ENCODE measurements around the gene RETREG2. TPM values are rescaled to one million over a fixed set of nuclear protein-coding genes. Genes with fewer than 3 reads are reported as not detected.

Gene RETREG2
- total and polyA plus RNA-seq, 4 donors, result 21.7 to 42.8 (median 37.7) TPM

DNA sequence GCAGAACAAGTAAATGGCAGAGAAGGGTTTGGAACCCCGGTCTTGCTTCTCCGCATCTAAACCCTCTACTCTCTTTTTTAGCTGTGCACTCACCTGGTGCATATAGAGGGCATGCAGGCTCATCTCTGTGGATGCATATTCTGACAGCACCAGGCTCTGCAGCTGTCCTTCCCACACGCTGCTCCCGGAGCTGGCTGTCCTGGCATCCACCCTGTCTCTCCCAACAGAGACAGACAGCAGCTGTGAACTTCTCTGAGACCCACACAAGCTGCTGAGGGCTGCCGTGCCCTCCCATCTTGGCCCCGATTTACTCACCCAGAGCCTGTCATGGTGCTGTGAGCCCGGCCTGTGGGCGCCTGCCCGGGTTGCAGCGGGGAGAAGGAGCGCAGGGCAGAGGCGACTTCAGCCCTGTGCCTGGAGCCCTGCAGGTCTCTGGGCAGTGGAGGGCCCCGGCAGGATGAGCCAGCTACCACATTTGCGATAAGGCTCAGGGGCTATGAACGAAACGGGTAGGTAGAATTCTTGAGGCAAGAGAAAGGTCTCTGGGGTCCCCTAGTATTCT is 44.0 kb downstream of the RETREG2 start:
- no peak overlapping the region for H3K27ac ChIP-seq (ENCODE audit: low read depth in 1 of 2, low read length in 2 of 2)
- H3K4me1 ChIP-seq (ENCODE audit: control insufficient read depth in 4 of 4, insufficient read depth in 4 of 4, low read length in 3 of 4), result peaks cover 5 to 27% (median 19%) of the 10 kb centered on the region in 4 donors
- H3K27me3 ChIP-seq (ENCODE audit: control insufficient read depth in 4 of 4, insufficient read depth in 4 of 4, low read length in 3 of 4), result no peaks in the 10 kb centered on the region
- no peaks in the 10 kb centered on the region for H3K9me3 ChIP-seq (ENCODE audit: control insufficient read depth in 4 of 4, low read length in 3 of 4)
- H3K4me3 ChIP-seq (ENCODE audit: low read depth in 1 of 3, low read length in 3 of 3), result no peak overlapping the region
- DNase-seq (ENCODE audit: low spot score), result no peak
- TF ChIP-seq, protein P1, sequence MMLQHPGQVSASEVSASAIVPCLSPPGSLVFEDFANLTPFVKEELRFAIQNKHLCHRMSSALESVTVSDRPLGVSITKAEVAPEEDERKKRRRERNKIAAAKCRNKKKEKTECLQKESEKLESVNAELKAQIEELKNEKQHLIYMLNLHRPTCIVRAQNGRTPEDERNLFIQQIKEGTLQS (IDR thresholded peaks at IDR 0.05), result no peak
- no peak for TF ChIP-seq FOXA1 (IDR thresholded peaks at IDR 0.05)
- TF ChIP-seq, protein P2, sequence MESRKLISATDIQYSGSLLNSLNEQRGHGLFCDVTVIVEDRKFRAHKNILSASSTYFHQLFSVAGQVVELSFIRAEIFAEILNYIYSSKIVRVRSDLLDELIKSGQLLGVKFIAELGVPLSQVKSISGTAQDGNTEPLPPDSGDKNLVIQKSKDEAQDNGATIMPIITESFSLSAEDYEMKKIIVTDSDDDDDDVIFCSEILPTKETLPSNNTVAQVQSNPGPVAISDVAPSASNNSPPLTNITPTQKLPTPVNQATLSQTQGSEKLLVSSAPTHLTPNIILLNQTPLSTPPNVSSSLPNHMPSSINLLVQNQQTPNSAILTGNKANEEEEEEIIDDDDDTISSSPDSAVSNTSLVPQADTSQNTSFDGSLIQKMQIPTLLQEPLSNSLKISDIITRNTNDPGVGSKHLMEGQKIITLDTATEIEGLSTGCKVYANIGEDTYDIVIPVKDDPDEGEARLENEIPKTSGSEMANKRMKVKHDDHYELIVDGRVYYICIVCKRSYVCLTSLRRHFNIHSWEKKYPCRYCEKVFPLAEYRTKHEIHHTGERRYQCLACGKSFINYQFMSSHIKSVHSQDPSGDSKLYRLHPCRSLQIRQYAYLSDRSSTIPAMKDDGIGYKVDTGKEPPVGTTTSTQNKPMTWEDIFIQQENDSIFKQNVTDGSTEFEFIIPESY (IDR thresholded peaks at IDR 0.05), result no peak
- no peak for TF ChIP-seq RAD21 (IDR thresholded peaks at IDR 0.05)
- no peak for TF ChIP-seq NR2F2 (IDR thresholded peaks at IDR 0.05)
- TF ChIP-seq EGR1 (IDR thresholded peaks at IDR 0.05; ENCODE audit: low read depth in 2 of 2), result no peak
- no peak for TF ChIP-seq RXRA (IDR thresholded peaks at IDR 0.05)
- TF ChIP-seq FOXA2 (IDR thresholded peaks at IDR 0.05), result no peak
- no peak for TF ChIP-seq HNF4G (IDR thresholded peaks at IDR 0.05)
- TF ChIP-seq GABPA (IDR thresholded peaks at IDR 0.05 in 1 of 2, conservative IDR thresholded peaks at IDR 0.05 in 1 of 2), result no peak
- TF ChIP-seq HNF4A (conservative IDR thresholded peaks at IDR 0.05), result no peak
- no peak for TF ChIP-seq JUND (IDR thresholded peaks at IDR 0.05)
- TF ChIP-seq, protein P3, sequence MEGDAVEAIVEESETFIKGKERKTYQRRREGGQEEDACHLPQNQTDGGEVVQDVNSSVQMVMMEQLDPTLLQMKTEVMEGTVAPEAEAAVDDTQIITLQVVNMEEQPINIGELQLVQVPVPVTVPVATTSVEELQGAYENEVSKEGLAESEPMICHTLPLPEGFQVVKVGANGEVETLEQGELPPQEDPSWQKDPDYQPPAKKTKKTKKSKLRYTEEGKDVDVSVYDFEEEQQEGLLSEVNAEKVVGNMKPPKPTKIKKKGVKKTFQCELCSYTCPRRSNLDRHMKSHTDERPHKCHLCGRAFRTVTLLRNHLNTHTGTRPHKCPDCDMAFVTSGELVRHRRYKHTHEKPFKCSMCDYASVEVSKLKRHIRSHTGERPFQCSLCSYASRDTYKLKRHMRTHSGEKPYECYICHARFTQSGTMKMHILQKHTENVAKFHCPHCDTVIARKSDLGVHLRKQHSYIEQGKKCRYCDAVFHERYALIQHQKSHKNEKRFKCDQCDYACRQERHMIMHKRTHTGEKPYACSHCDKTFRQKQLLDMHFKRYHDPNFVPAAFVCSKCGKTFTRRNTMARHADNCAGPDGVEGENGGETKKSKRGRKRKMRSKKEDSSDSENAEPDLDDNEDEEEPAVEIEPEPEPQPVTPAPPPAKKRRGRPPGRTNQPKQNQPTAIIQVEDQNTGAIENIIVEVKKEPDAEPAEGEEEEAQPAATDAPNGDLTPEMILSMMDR (IDR thresholded peaks at IDR 0.05; ENCODE audit: low read depth, low read length, missing input control), result no peak
- TF ChIP-seq TAF1 (conservative IDR thresholded peaks at IDR 0.05), result no peak
- TF ChIP-seq SP1 (IDR thresholded peaks at IDR 0.05), result no peak
- TF ChIP-seq, protein P4, sequence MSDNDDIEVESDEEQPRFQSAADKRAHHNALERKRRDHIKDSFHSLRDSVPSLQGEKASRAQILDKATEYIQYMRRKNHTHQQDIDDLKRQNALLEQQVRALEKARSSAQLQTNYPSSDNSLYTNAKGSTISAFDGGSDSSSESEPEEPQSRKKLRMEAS (IDR thresholded peaks at IDR 0.05), result no peak
- no peak for TF ChIP-seq YY1 (IDR thresholded peaks at IDR 0.05)
- peaks cover 21 to 56% (median 48%) of the 10 kb centered on the region in 4 donors for H3K36me3 ChIP-seq (ENCODE audit: control insufficient read depth in 4 of 4, insufficient read depth in 3 of 4, low read depth in 1 of 4, low read length in 3 of 4)
- WGBS, result 95% methylated on average over 16 of the region's 16 CpGs
- H3K9ac ChIP-seq (ENCODE audit: low read depth in 1 of 2, low read length in 2 of 2), result no peak overlapping the region

DNA sequence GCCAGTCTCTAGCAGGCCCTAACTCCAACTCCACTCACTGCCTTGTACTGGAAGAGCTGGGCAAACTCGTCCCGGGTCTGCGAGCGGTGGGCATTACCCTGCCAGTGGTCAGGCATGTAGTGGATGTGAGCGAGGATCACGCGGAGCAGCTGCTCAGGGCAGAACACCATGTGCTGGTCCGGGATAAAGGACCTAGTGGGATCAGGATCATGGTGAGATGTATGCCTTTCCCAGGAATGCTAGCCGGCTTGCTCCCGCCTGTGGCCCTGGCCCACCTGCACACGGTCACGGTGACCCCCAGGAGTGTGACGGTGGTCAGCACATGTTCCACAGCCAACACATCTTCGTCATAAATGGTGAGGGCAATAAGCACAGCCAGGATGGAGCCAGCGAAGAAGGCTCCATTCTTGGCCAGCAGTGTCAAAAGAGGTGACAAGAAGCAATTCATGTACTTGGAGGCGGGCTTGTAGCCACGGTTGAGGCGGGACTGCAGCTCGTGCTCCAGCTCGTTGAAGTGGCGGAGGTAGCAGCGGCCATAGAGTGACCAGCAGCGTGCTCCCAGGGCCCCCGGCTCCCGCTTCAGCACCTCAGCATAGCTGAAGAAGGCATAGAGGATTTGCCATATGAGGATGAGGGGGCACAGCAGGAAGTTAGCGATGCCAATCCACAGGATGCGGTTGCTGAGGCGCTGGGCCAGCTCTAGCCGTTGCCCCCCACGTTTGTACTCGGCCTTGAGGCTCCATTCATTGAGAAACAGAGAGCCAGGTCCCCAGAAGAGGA is 45.9 kb downstream of the RETREG2 start:
- no peak overlapping the region for H3K9ac ChIP-seq (ENCODE audit: low read depth in 1 of 2, low read length in 2 of 2)
- WGBS, result 96% methylated on average over 31 of the region's 31 CpGs
- no peak for TF ChIP-seq TAF1 (conservative IDR thresholded peaks at IDR 0.05)
- TF ChIP-seq NR2F2 (IDR thresholded peaks at IDR 0.05), result no peak
- TF ChIP-seq RAD21 (IDR thresholded peaks at IDR 0.05), result no peak
- TF ChIP-seq SP1 (IDR thresholded peaks at IDR 0.05), result no peak
- TF ChIP-seq RXRA (IDR thresholded peaks at IDR 0.05), result no peak
- TF ChIP-seq, protein P1 (IDR thresholded peaks at IDR 0.05), result no peak
- TF ChIP-seq, protein P4 (IDR thresholded peaks at IDR 0.05), result no peak
- TF ChIP-seq, protein P5, sequence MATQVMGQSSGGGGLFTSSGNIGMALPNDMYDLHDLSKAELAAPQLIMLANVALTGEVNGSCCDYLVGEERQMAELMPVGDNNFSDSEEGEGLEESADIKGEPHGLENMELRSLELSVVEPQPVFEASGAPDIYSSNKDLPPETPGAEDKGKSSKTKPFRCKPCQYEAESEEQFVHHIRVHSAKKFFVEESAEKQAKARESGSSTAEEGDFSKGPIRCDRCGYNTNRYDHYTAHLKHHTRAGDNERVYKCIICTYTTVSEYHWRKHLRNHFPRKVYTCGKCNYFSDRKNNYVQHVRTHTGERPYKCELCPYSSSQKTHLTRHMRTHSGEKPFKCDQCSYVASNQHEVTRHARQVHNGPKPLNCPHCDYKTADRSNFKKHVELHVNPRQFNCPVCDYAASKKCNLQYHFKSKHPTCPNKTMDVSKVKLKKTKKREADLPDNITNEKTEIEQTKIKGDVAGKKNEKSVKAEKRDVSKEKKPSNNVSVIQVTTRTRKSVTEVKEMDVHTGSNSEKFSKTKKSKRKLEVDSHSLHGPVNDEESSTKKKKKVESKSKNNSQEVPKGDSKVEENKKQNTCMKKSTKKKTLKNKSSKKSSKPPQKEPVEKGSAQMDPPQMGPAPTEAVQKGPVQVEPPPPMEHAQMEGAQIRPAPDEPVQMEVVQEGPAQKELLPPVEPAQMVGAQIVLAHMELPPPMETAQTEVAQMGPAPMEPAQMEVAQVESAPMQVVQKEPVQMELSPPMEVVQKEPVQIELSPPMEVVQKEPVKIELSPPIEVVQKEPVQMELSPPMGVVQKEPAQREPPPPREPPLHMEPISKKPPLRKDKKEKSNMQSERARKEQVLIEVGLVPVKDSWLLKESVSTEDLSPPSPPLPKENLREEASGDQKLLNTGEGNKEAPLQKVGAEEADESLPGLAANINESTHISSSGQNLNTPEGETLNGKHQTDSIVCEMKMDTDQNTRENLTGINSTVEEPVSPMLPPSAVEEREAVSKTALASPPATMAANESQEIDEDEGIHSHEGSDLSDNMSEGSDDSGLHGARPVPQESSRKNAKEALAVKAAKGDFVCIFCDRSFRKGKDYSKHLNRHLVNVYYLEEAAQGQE (IDR thresholded peaks at IDR 0.05), result no peak
- TF ChIP-seq, protein P3 (IDR thresholded peaks at IDR 0.05; ENCODE audit: low read depth, low read length, missing input control), result no peak
- no peak for TF ChIP-seq GABPA (IDR thresholded peaks at IDR 0.05 in 1 of 2, conservative IDR thresholded peaks at IDR 0.05 in 1 of 2)
- no peak for TF ChIP-seq HNF4A (conservative IDR thresholded peaks at IDR 0.05)

More for the DNA sequence above, 45.9 kb downstream of the RETREG2 start:
- Histone ChIP-seq H3K4me1 (ENCODE audit: control insufficient read depth in 4 of 4, insufficient read depth in 4 of 4, low read length in 3 of 4) (peaks cover 12 to 22% (median 19%) of the 10 kb centered on the region in 4 donors), H3K9me3 (ENCODE audit: control insufficient read depth in 4 of 4, low read length in 3 of 4) (no peaks in the 10 kb centered on the region), H3K27me3 (ENCODE audit: control insufficient read depth in 4 of 4, insufficient read depth in 4 of 4, low read length in 3 of 4) (no peaks in the 10 kb centered on the region), H3K36me3 (ENCODE audit: control insufficient read depth in 4 of 4, insufficient read depth in 3 of 4, low read depth in 1 of 4, low read length in 3 of 4) (peaks cover 21 to 56% (median 48%) of the 10 kb centered on the region in 4 donors), H3K27ac (ENCODE audit: low read depth in 1 of 2, low read length in 2 of 2) (no peak overlapping the region), H3K4me3 (ENCODE audit: low read depth in 1 of 3, low read length in 3 of 3) (no peak overlapping the region)
- DNase-seq (ENCODE audit: low spot score), result no peak
